ENCODE results near the gene TEP1. TPM values are rescaled to one million over a fixed set of nuclear protein-coding genes. Genes with fewer than 3 reads are reported as not detected.

TEP1 gene
- total RNA-seq, 1 experiment from 2014 or later: 15.8 TPM

DNA sequence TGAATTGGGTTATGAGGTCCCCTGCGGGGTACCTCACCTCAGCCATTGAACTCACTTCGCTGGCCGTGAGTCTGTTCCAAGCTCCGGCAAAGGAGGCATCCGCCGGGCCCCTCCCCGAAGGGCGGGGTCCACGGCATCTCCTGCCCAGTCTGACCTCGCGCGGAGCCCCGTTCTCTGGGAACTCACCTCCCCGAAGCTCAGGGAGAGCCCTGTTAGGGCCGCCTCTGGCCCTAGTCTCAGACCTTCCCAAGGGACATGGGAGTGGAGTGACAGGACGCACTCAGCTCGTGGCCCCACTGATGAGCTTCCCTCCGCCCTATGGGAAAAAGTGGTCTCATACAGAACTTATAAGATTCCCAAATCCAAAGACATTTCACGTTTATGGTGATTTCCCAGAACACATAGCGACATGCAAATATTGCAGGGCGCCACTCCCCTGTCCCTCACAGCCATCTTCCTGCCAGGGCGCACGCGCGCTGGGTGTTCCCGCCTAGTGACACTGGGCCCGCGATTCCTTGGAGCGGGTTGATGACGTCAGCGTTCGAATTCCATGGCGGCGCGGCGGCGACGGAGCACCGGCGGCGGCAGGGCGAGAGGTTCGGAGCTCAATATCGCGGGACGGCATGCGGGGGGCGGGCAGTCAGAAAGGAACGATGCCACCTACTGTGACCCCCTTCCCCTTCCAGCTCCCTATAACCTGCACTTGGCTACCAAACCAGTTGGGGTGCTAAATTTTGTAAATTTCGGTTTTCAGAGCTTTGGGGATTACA is 70.0 kb downstream of the TEP1 start, which contains the start of gene PARP2:
Gene PARP2 (plus strand): TSS at position 544 of the 770 bp plus-strand sequence. CDS start 7 bp downstream, at position 551.
- no peaks in the 10 kb centered on the region for H3K9me3 ChIP-seq (ENCODE audit: control insufficient read depth, low read depth, low read length)
- H3K18ac ChIP-seq (ENCODE audit: insufficient read length, low read depth, low read length): peak within 1 kb of the TSS; percentile 96
- Mint-ChIP-seq H3K27ac (peak within 1 kb of the TSS; percentile 99), H3K9me3 (no peaks in the 10 kb centered on the region), H3K4me1 (peaks cover 4 to 5% of the 10 kb centered on the region in 2 experiments; a peak in 3 of 4 replicates), H3K27me3 (ENCODE audit: low read depth) (peaks cover 2% of the 10 kb centered on the region; the same call in 1 of the 2 replicates), H3K4me3 (peak within 1 kb of the TSS; percentile 88 to 92), H3K36me3 (ENCODE audit: insufficient read depth in 1 of 3, low read depth in 3 of 3) (peaks cover 23 to 32% (median 32%) of the 10 kb centered on the region in 3 experiments)
- no peak within 1 kb of the TSS for H4K8ac ChIP-seq (replicated peaks; ENCODE audit: insufficient read length, low read depth, low read length)
- no peak within 1 kb of the TSS for H3K56ac ChIP-seq (ENCODE audit: insufficient read length, low read depth, low read length)
- H3K23ac ChIP-seq (ENCODE audit: insufficient read length, low read depth, low read length): no peak within 1 kb of the TSS
- no peak within 1 kb of the TSS for H2BK5ac ChIP-seq (ENCODE audit: insufficient read length, low read length)
- H4K91ac ChIP-seq (ENCODE audit: insufficient read length, low read depth, low read length): no peak within 1 kb of the TSS
- no peaks in the 10 kb centered on the region for H4K20me1 ChIP-seq (ENCODE audit: control insufficient read depth, insufficient read depth, insufficient read length)
- no peak within 1 kb of the TSS; the same call in 1 of the 2 replicates for H3K4ac ChIP-seq (ENCODE audit: low read depth, low read length)
- peak; percentile 99 for DNase-seq
- peak within 1 kb of the TSS; percentile 4 for H4K5ac ChIP-seq (ENCODE audit: insufficient read length, low read depth, low read length)
- H2AK5ac ChIP-seq (ENCODE audit: insufficient read length, low read length): no peak within 1 kb of the TSS
- peak within 1 kb of the TSS; percentile 85; the same call in 1 of the 2 replicates for H3K14ac ChIP-seq (ENCODE audit: insufficient read depth, low read length)
- H3K23me2 ChIP-seq (ENCODE audit: insufficient read length, low read depth, low read length, poor library complexity, severe bottlenecking): no peaks in the 10 kb centered on the region
- WGBS (ENCODE audit: extremely low coverage, insufficient read length, low lambda C conversion rate): no CpG with 5 or more reads among the region's 50 CpGs
- no peaks in the 10 kb centered on the region for H3K4me1 ChIP-seq (ENCODE audit: insufficient read depth, low read length)
- H2AFZ ChIP-seq (ENCODE audit: low read length): no peak within 1 kb of the TSS
- no peaks in the 10 kb centered on the region for H3K79me2 ChIP-seq (ENCODE audit: insufficient read depth, low read length)
- peak within 1 kb of the TSS; percentile 91 for H3K9ac ChIP-seq (ENCODE audit: extremely low read depth, insufficient read length, low read length)
- H3K79me1 ChIP-seq (ENCODE audit: insufficient read depth, low read depth, low read length, poor library complexity, severe bottlenecking): no peaks in the 10 kb centered on the region
- no peak within 1 kb of the TSS for H3T11ph ChIP-seq (ENCODE audit: low read length)
- no peak within 1 kb of the TSS for H2BK120ac ChIP-seq (ENCODE audit: low read depth, low read length, poor library complexity, severe bottlenecking)
- H3K4me2 ChIP-seq (ENCODE audit: insufficient read depth, insufficient read length, low read length): peak within 1 kb of the TSS; percentile 62
- H3K27me3 ChIP-seq (ENCODE audit: insufficient read depth, low read length): no peaks in the 10 kb centered on the region
- H3K27ac ChIP-seq (ENCODE audit: insufficient read length, low read depth, low read length): peak within 1 kb of the TSS; percentile 96
- no peak within 1 kb of the TSS for H2BK15ac ChIP-seq (ENCODE audit: low read depth, low read length)
- H2BK12ac ChIP-seq (ENCODE audit: insufficient read length, low read depth, low read length): peak within 1 kb of the TSS; percentile 11
- TF ChIP-seq CTCF (conservative IDR thresholded peaks at IDR 0.05): no peak
- no peak within 1 kb of the TSS for H2BK20ac ChIP-seq (ENCODE audit: low read depth, low read length, poor library complexity, severe bottlenecking)
